HG03575 (cell line): Measurements from ENCODE around the gene PLAAT3.
"Not testable (repeated sequence)": the region's sequence is repeated elsewhere in the genome, so short reads cannot be mapped to it uniquely, and the experiment has no call there.

Source experiments
- ATAC-seq: cut with Tn5 transposase; IDR thresholded peaks from one replicate; pipeline ENCODE4 v1.9.1; 2021; ENCODE audit not compliant: unreplicated experiment, insufficient number of reproducible peaks, low FRiP score; ENCODE audit errors: extremely low read depth

PLAAT3 gene

DNA sequence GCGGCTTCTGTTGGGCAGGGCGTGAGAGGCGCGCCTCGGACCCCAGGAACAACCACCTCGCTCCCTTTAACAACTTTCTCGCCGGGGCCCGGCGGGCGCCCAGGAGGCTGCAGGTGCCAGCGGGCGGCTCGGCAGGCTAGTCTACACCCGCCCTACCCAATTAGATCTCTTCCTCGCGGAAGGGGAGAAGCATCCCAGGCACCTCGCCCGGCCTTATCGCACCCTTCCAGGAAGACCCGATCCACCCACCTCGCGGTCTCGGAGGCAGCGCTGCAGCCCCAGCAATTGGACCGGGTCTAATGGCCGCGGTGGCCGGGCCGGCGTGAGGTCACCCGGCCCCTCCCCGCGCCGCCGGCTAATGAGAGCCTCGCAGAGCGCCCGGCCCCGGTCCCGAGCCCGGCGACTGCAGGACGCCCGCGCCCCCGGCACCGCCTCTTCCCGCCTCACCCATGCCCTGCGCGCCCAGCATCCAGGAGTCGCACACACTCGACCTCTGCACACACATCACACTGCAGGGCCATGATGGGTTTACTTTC lies at the start of gene PLAAT3:
PLAAT3 (minus strand) TSS at position 298 of the 536 bp plus-strand sequence. CDS start 419 bp downstream, outside the sequence.
- ATAC-seq = no peak

DNA sequence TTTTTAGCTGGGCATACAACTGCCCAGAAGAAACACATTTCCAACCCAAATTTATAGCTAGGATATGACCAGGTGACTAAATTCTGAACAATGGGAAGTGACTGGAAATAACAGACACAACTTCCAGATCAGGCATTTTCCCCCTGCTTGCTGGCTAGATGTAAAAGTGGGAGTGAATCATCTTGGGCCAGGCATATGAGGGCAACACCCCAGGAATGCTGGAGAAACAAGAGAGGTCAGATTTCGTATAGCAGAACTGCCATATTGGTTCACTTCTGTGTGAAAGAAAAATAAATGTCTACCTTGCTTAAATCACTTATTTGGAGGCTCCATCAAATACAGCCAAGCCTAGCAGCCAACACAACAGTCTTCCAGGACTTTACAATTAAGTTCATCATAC lies 49.6 kb upstream of the PLAAT3 start:
- ATAC-seq = no peak

DNA sequence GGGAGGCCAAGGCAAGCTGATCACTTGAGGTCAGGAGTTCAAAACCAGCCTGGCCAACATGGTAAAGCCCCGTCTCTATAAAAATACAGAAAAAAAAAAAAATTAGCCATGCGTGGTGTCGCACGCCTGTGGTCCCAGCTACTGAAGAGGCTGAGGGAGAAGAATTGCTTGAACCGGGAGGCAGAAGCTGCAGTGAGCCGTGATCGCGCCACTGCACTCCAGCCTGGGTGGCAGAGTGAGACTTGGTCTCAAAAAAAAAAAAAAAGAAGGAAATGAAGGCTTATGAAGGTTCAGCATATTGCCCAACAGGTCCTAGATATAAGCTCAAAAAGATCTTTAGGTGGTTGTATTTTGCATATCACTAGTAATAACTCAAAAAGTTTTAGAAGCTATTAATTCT lies 46.7 kb upstream of the PLAAT3 start:
- no peak for ATAC-seq

DNA sequence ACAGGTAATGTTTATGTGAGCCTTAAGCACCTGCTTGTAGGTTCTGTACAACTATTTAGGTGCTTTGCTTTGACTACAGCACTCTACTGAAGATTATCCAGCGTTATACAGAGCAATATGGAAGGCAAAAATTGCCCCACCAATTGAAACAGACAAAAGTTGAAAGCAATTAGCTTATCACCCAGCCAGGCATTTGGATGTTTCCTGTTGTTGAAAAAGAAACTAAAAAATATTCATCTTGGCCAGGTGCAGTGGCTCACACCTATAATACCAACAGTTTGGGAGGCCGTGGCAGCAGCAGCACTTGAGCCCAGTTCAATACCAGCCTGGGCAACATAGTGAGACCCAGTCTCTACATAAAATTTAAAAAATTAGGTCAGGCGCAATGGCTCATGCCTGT lies 38.4 kb upstream of the PLAAT3 start:
- no peak for ATAC-seq

DNA sequence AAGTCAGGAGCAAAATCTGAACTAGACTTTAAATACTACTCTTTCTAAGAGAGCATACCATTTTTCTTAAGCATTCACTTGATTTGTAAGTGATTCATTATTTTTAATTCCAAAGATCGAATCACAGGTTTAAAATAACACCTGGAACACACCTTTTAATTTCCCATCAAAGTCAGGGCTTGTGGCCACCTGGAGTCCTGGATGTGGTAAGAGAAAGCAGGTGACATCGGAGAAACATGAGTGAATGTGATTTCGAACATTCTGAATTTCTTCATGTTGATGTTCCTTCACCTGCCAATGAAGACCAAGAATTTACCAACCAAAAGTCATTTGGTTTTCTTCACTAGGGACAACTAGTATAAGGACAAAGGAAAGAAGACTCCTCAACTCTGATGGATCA lies 29.0 kb upstream of the PLAAT3 start:
- no peak for ATAC-seq

DNA sequence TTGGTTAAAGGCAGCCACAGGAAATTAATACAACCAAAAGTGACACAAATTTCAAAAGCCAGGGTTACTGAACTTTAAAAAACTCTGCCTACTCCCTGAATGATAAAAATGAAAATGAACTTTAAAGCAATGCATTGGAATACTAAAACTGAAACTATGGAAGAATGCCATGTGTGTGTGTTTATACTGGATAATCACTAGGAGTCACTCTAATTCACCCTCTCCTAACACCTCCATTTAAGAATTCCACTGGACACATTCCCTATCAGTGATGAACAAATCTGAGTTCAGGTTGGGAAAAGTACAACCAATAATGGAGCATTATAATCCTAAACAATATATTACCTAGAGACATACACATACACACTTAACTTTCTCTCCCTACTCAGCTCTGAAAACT lies 27.5 kb upstream of the PLAAT3 start:
- no peak for ATAC-seq

DNA sequence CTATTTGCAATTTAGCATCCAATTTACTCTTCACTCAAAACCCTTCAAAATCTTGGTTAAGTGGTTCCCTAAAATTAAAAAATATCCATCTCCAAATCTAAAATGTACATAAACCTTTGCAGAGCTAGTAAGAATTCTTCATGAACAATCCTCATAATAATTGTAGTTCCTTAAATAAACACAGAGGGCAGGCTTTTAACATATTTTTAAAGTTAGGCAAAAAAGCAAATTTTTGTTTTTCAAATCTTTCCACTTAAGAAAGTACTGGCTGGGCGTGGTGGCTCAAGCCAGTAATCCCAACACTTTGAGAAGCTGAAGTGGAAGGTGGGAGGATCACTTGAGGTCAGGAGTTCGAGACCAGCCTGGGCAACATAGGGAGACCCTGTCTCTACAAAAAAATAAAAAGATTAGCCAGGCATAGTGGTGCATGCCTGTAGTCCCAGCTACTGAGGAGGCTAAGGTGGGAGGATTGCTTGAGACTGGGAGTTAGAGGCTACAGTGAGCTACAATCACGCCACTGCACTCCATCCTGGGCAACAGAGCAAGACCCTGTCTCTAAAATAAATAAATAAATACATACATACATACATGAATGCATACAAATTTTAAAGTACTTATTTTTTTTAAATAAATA lies 25.1 kb upstream of the PLAAT3 start:
- ATAC-seq = no peak

DNA sequence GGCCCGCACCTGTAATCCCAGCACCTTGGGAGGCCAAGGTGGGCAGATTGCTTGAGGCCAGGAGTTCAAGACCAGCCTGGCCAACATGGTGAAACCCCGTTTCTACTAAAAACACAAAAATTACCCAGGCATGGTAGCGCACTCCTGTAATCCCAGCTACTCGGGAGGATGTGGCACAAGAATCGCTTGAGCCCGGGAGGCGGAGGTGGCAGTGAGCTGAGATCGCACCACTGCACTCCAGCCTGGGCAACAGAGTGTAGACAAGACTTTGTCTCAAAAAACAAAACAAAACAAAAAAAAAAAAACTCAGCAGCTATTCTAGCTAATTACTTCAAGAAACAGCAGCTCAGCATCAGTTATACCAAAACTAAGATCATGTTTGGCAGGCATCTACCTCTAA lies 24.2 kb upstream of the PLAAT3 start:
- ATAC-seq = not testable (repeated sequence)

DNA sequence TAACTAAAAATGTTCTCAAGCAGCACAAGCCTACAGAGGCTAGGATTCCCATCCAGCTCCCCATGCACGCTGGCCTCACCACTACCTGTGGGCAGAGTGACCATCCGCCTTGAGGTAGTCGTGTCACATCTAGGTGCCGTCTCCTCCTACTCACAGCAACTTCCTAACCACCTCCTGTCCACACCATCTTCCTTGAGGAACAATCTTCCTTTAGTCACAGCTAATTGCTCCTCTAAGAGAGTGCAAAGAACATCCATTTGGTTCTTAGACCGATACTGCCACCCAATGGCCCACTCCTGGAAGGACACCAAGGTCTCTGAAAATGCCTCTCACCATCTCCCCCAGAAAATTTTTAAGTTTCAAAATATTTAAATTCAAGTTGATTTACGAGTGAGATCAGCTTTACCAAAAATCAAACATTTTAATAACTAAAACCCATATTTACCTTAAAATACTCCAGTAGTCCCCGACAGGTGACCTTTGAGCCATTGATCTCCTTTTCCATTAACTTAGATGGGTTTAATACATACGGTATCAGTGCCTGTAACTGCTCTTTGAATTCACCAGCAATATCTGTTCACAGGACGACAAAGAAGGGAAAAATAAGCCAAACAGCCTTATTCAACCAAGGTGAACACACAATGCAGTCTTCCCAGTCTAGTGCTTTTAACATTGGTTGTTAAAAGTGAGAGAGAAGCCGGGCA lies 21.7 kb upstream of the PLAAT3 start:
- no peak for ATAC-seq

DNA sequence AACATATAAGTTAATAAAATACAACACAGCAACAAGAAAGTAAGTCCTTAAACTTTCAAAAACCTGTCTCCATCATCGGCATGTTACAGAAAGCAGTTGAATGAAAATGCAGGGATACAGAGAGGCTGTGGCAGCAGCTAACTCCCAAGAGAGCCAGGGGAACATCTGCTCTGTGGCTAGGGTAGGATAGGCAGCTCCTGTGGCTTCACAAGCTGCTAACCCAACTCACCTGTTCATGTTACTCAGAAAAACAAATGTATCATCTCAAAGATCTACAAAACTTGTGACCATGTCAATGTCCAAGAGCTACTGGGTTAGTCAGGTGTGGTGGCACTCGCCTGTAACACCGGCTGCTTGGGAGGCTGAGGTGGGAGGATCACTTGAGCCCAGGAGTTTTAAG lies 15.2 kb upstream of the PLAAT3 start:
- ATAC-seq = no peak

DNA sequence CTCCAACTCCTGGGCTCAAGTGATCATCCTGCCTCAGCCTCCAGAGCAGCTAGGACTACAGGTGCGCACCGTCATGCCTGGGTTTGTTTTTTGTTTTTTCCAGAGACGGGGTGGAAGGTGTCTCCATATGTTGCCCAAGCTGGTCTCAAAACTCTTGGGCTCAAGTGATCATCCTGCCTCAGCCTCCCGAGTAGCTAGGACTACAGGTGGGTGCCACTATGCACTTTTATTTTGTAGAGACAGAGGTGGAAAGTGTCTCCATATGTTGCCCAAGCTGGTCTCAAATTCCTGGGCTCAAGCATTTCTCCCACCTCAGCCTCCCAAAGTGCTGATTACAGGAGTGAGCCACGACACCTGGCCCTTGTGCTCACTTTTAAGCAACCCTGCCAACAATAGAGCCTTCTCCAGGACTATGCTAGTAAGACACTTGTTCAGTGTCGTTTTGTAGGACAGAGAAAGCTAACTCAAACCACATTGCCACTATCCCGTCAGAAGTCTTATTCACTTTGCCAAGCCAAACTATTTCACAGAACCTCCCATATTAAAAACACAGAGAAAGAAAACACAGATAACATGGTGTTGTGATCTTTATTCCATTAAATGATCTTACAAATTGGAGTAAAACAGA lies 9.4 kb upstream of the PLAAT3 start:
- ATAC-seq = no peak

DNA sequence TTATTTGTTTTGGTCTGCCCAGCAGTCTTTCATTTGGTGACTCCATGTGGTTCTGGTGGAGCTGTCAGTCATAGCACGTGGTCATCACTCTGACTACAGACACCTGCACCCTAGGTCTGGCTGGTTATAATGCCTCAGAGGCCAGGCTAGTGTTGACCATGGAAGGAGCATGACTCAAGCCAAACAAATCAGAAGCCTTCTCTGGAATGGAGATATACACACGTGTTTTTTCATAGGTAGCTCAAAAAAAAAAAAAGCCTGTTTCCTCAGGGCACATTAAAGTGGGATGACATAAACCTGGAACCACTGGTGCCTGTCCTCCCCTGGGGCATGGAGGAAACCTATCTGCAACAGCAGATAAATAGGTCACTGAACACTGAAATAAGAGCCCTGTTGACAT lies 8.1 kb upstream of the PLAAT3 start:
- no peak for ATAC-seq

DNA sequence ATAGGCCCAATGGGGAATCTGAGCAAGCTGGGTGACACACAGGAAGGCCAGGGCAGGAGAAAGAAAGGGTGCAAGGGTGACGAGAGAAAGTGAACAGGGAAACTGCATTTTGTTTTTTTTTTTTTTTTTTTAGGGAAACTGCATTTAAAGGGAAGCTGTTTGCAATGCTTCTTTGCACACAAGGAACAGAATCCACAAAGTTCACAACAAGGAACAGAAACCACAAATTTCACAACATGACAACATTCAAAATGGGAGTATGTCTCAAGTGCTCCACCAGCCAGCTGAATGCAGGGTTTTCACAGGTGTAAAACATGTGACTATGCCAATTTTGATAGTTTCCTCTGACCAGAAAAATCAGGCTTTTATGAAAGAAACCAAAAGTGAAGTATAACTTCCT lies 6.8 kb upstream of the PLAAT3 start:
- no peak for ATAC-seq

DNA sequence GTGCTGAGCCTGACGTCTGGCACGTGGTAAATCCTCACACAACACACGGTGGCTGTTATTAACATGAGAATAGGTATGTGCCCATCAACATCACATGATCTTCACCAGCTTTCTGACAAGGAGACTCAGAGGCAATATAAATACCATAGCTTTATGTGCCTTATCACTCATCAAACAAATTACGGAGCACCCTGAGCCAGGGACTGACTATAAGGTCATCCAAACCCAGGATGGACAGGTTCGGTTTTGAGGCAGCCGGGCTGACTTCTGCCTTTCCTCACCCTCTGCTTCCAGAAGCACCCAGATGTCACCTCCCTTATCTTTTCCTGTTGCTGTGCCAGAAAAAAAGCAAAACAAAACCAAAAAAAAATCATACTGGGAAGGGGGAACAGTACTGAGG lies 5.7 kb upstream of the PLAAT3 start:
- ATAC-seq = no peak

DNA sequence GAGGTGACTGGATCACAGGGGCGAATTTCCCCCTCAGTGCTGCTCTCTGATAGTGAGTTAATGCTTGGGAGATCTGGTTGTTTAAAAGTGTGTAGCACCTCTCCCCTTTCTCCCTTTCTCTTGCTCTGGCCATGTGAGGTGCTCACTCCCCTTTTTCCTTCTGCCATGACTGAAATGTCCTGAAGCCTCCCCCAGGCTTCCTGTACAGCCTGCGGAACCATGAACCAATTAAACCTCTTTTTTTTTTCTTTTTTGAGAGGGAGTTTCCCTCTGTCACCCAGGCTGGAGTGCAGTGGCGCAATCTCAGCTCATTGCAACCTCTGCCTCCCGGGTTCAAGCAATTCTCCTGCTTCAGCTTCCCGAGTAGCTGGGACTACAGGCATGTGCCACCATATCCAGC lies 3.5 kb upstream of the PLAAT3 start:
- not testable (repeated sequence) for ATAC-seq

DNA sequence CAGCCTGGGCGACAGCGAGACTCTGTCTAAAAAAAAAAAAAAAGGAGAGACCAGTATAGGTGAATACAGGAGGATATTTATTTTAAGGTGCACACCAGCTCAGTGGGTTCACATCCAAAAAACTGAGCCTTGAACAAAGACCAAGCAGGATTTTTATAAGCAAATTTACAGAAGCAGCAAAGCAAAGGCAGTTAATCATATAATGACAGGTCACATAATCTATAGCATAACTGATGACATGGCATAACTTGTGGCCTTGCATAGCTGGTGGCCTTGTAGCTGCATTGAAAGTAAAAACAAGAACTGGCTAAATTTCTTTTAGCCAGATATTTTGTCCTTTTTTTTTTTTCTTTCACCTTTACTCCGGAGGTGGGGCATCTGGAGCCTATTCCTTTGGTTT lies 2.7 kb upstream of the PLAAT3 start:
- ATAC-seq = no peak

DNA sequence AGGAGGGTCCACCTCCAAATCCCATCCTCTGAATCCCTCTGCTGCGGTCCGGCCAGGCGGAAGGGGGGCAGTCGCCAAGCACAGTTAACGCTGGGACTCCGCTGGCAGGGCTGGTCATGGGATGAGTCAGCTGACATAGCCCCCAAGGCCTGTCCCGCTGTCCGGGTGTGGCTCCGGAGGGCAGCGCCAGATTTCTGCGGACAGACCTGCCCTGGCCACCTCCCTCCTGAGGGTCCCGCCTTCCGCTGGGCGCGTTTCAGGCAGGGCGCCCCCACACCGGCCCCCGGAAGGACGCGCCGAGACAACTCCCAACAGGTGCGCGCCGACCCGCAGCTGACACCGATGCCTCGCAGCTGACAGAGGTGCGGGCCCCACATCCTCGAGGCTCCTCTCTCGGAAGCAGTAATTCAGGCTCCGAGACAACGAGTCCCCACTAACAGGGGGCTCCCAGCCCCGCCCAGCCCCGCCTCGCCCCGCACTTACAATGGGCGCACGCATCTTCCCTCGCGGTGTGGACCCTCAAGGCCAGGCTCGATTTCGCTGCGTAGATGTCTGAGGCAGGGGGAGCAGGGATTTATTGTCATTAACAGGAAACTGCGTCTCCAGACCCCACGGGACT lies 607 bp downstream of the PLAAT3 start:
- no peak for ATAC-seq

DNA sequence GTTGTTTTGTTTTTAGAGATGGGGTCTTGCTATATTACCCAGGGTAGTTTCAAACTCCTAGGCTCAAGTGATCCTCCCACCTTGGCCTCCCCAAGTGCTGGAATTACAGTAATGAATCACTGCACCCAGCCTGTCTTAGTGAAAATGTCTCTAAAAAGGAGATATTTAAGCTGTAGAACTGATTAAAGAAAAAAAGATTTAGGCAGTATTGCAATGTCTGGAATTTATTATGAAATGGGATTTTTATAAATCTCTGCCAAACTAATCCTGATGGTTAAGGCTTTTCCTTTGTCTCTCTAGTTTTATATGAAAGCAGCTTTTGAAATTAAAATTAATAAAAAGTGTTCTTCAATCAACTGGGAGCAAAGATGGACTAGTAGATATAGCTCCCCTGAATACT lies 2.1 kb downstream of the PLAAT3 start:
- ATAC-seq = no peak

DNA sequence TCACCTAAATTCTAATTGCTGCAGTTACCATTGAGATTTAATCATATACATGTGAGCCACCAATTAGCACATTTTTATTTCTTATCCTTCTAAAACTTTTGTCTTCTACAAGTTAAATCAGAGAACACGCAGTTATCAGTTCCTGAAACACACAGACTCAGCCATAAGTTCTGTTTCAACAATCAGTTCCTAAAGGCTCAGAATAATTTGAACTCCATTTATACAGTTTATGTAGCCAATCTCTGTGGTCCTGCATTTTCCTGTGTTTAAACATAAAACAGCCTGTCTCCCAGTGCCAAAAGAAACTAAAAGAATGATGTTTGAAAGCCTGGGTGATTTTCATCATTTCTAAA lies 2.9 kb downstream of the PLAAT3 start:
- ATAC-seq = no peak
